ENCODE results near the gene GPR153. TPM values are rescaled to one million over a fixed set of nuclear protein-coding genes. Genes with fewer than 3 reads are reported as not detected.

GPR153 gene
- total and polyA plus RNA-seq, 7 donors: 0.49 to 3.5 (median 2.2) TPM

DNA sequence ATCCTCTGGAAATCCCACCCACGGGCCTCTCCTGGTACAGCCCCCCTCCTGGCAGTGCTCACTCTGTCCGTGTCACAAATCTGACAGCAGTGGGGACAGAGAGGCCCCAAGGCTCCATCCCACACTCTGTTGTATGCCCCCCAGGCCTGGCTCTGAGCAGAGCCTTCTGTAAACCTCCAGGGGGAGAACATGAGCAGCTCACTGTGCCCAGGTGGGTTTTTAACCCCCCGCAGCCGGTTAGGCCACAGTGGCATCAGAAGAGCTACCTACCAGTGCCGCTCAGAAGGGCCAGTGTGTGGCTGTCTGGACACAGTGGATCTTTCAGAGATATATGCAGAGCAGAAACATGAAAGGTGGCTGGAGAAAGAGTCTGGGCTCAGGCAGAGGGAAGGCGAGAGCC lies 12.0 kb upstream of the GPR153 start:
- ATAC-seq: no peak
- Histone ChIP-seq H3K4me3 (no peak overlapping the region), H3K4me1 (peaks cover 11% of the 10 kb centered on the region), H3K36me3 (ENCODE audit: insufficient read depth in 1 of 2, low read depth in 1 of 2) (no peaks in the 10 kb centered on the region), H3K27me3 (ENCODE audit: insufficient read depth in 3 of 3, low read length in 2 of 3) (no peaks in the 10 kb centered on the region), H3K9me3 (no peaks in the 10 kb centered on the region), H3K27ac (no peak overlapping the region)
- WGBS, 3 donors: 86 to 90% (median 87%) methylated on average over 6 of the region's 6 CpGs
- intact Hi-C loops (cut with DNase I): no loop called here
- no peak for DNase-seq
- TF ChIP-seq, protein P1, sequence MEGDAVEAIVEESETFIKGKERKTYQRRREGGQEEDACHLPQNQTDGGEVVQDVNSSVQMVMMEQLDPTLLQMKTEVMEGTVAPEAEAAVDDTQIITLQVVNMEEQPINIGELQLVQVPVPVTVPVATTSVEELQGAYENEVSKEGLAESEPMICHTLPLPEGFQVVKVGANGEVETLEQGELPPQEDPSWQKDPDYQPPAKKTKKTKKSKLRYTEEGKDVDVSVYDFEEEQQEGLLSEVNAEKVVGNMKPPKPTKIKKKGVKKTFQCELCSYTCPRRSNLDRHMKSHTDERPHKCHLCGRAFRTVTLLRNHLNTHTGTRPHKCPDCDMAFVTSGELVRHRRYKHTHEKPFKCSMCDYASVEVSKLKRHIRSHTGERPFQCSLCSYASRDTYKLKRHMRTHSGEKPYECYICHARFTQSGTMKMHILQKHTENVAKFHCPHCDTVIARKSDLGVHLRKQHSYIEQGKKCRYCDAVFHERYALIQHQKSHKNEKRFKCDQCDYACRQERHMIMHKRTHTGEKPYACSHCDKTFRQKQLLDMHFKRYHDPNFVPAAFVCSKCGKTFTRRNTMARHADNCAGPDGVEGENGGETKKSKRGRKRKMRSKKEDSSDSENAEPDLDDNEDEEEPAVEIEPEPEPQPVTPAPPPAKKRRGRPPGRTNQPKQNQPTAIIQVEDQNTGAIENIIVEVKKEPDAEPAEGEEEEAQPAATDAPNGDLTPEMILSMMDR (IDR thresholded peaks at IDR 0.05): no peak

- 86 to 89% (median 89%) methylated on average over 9 of the region's 9 CpGs for WGBS, 3 donors
- H3K4me1 ChIP-seq: peaks cover 11% of the 10 kb centered on the region
- intact Hi-C loops (cut with DNase I): no loop called here
- no peak for ATAC-seq
- TF ChIP-seq, protein P1 (IDR thresholded peaks at IDR 0.05): no peak
- DNase-seq: no peak
- no peak overlapping the region for H3K27ac ChIP-seq
- no peaks in the 10 kb centered on the region for H3K27me3 ChIP-seq (ENCODE audit: insufficient read depth in 3 of 3, low read length in 2 of 3)
- H3K36me3 ChIP-seq (ENCODE audit: insufficient read depth in 1 of 2, low read depth in 1 of 2): no peaks in the 10 kb centered on the region
- H3K4me3 ChIP-seq: no peak overlapping the region
- no peaks in the 10 kb centered on the region for H3K9me3 ChIP-seq
These were observed 11.6 kb upstream of the GPR153 start for GRCh38 chr1:6272452-6272851.

DNA sequence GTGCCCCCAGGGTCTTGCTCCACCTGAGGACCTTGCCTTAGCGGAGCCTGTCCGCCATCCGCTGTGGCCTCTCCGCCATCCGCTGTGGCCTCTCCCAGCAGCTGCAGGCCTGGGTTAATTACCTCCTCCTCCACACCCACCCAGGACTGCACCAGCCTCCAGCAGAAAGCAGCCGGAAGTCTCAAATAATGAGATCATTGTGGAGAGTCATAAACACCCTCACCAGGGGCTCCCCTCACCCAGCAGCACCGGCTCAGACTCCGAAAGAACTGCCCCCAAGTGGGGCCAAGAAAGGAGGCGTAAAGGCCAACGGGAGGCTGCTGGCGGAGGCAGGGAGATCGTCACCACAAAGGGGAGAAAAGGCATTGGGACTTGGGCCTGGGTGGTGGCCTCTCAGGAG lies 10.7 kb upstream of the GPR153 start:
- no peak for ATAC-seq
- WGBS, 3 donors: 77 to 89% (median 84%) methylated on average over 11 to 12 of the region's 12 CpGs
- Histone ChIP-seq H3K9me3 (no peaks in the 10 kb centered on the region), H3K27ac (no peak overlapping the region), H3K36me3 (ENCODE audit: insufficient read depth in 1 of 2, low read depth in 1 of 2) (no peaks in the 10 kb centered on the region), H3K4me1 (peaks cover 7% of the 10 kb centered on the region), H3K27me3 (ENCODE audit: insufficient read depth in 3 of 3, low read length in 2 of 3) (no peaks in the 10 kb centered on the region), H3K4me3 (no peak overlapping the region)
- no peak for DNase-seq
- intact Hi-C loops (cut with DNase I): no loop called here
- TF ChIP-seq, protein P1 (IDR thresholded peaks at IDR 0.05): no peak

DNA sequence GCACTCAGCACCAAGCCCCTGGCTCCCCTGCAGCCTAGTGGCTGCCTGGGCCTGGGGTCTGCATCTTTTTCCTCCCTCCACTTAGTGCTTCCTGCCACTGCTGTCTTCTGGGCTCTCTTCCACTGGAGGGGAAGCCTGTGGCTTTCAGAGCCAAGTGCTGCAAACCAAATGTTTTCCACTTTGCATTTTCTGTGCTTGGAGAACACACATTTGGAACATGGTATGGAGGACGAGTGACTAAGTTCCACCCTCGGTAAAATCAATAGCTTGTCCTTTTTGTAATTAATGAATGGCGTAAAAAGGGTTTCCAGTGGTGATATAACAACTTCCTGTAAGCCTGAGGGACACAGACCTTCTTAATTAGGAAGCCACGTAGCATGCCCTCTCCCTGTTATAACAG lies 10.1 kb upstream of the GPR153 start:
- no peak for DNase-seq
- ATAC-seq: no peak
- Histone ChIP-seq H3K4me1 (peaks cover 3% of the 10 kb centered on the region), H3K27me3 (ENCODE audit: insufficient read depth in 3 of 3, low read length in 2 of 3) (no peaks in the 10 kb centered on the region), H3K27ac (no peak overlapping the region), H3K9me3 (no peaks in the 10 kb centered on the region), H3K36me3 (ENCODE audit: insufficient read depth in 1 of 2, low read depth in 1 of 2) (no peaks in the 10 kb centered on the region), H3K4me3 (no peak overlapping the region)
- intact Hi-C loops (cut with DNase I): no loop called here
- TF ChIP-seq, protein P1 (IDR thresholded peaks at IDR 0.05): no peak
- 76 to 80% (median 78%) methylated on average over 4 of the region's 4 CpGs for WGBS, 3 donors

GRCh38 chr1:6270401-6270800 lies 9.5 kb upstream of the GPR153 start:
- H3K9me3 ChIP-seq: no peaks in the 10 kb centered on the region
- TF ChIP-seq, protein P1 (IDR thresholded peaks at IDR 0.05): no peak
- H3K27me3 ChIP-seq (ENCODE audit: insufficient read depth in 3 of 3, low read length in 2 of 3): peaks cover 0 to under 1% (median 0%) of the 10 kb centered on the region in 3 donors
- ATAC-seq (no peak), DNase-seq (no peak)
- H3K27ac ChIP-seq: no peak overlapping the region
- H3K4me1 ChIP-seq: no peaks in the 10 kb centered on the region
- 64 to 79% (median 67%) methylated on average over 8 of the region's 8 CpGs for WGBS, 3 donors
- H3K36me3 ChIP-seq (ENCODE audit: insufficient read depth in 1 of 2, low read depth in 1 of 2): no peaks in the 10 kb centered on the region
- H3K4me3 ChIP-seq: no peak overlapping the region
- intact Hi-C loops (cut with DNase I): no loop called here

Measured in psoas muscle (tissue), 8 donors.